Right ventricle myocardium inferior (tissue), 1 donor: ENCODE data around the gene SCRT2. TPM values are rescaled to one million over a fixed set of nuclear protein-coding genes. Genes with fewer than 3 reads are reported as not detected.
"Not testable (repeated sequence)": the region's sequence is repeated elsewhere in the genome, so short reads cannot be mapped to it uniquely, and the experiment has no call there.

Source experiments
- ATAC-seq: fragments of 200-7000 bp; cut with Tn5 transposase; one replicate; pipeline ENCODE4 v1.9.1; 2020; ENCODE audit warnings: mild to moderate bottlenecking, moderate library complexity
- DNase-seq: peaks from one replicate; pipeline ENCODE4 v3.0.0; 2021; ENCODE audit errors: missing footprints
- intact Hi-C: fragments of 100-400 bp; cut with DNase I; formaldehyde crosslinking; loops from one replicate; pipeline ENCODE4 v1.11.0; 2022
- total RNA-seq: library from RNA; stranded (reverse); fragmentation: NEBNext Ultra II Directional; extraction: Animal tissue kit (Norgen Biotek cat#: 25700); gene quantifications from one replicate; pipeline ENCODE4 v1.2.1, GENCODE V29; 2021
- donor health status: DM: no; HTN: yes; CAD: no; lungs with severe emphysema.

The SCRT2 gene
- total RNA-seq, 1 donor from 2014 or later: not detected

DNA sequence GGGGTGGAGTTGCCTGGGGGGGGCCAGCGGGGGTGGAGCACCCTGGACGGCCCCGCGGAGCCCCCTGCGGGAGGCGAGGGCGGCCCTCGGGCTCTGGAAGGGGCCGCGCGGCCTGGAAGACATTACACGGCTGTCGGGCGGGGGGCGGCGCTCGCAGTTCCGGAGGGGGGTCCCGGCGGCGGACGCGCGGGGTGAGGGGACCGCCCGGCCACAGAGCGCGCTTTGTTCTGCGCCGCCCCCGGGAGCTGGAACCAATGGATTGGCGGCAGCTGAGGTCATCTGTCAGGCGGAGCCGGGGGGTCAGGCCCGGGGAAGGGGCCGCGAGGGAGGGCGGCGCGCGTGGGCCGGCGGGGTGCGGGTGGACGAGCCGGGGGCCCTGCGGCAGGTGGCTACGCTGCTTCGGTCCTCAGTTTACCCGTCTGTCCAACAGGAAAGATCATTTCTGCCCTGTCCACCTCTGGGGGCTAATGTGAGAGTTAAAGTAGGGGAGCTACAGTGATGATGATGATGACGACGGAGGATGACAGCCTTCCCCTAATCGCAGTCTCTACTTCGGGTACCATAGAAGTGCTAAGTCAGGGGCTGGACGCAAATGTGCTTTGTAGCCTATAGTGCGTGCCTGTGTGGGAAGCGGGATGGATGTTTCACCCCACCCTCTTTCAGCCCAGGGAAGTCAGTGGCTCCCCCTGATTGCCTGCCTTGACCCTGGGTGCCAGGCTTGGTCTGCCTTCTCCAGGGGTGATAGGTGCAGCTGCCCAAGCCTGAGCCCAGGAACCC is 33.0 kb downstream of the SCRT2 start:
- peak; percentile 35 for ATAC-seq

GRCh38 chr20:642013-642397 is 33.6 kb downstream of the SCRT2 start:
- ATAC-seq, intact Hi-C loops: not testable (repeated sequence)

More for the DNA sequence above, 33.0 kb downstream of the SCRT2 start:
- intact Hi-C loops: no loop called here
- no peak for DNase-seq

DNA sequence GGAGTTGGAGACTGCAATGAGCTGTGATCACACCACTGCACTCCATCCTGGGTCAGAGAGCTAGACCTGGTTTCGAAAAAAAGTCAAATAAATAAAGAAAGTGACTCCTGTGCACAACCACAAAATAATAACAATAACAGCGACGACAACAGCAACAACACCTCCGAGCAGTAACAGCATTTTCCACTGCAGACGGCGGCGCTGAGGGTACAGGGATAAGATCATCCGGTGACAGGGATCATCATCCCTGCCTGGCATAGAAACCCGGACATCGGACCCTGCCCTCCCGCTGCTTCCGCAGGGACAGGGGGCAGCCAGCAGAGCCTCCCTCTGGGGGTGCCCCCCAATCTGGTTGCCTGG is 34.1 kb downstream of the SCRT2 start:
- ATAC-seq (no peak), DNase-seq (no peak)
- intact Hi-C loops: no loop called here

More at GRCh38 chr20:642013-642397, 33.6 kb downstream of the SCRT2 start:
- not testable (repeated sequence) for DNase-seq

DNA sequence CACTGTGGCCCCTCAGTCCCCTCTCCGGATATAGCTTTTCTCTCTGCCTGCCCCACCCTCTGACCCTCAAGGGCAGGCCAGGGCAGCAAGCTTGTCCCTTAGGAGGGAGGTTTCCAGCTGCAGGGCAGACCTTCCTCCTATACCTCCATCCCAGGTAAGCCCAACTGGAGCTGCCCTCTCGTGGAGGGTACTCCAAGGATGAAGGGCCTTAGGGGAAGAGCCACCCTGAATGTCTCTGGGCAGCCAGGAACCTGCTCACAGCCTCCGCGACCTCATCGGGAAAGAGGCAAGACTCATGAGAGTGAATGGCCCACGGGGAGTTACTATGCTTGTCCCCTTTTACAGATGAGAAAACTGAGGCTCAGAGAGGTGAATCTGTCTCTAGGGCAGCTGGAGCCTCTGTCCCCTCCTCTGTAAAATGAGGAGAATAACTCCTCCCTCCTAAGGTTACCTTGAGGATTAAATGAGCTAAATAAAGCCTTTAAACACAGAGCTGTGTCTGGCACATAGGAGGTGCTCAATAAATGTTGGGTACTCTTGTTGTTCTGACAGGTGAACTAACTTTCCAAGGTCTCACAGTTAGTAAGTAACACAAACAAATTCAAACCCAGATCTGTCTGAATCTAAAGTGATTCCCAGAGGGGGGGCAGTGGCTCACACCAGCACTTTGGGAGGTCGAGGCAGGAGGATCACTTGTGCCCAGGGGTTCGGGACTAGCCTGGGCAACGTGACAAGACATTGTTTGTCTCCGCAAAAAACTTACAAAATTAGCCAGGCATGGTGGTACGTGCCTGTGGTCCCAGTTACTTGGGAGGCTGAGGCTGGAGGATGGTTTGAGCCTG is 34.7 kb downstream of the SCRT2 start:
- ATAC-seq (no peak), DNase-seq (no peak)
- intact Hi-C loops: no loop called here

DNA sequence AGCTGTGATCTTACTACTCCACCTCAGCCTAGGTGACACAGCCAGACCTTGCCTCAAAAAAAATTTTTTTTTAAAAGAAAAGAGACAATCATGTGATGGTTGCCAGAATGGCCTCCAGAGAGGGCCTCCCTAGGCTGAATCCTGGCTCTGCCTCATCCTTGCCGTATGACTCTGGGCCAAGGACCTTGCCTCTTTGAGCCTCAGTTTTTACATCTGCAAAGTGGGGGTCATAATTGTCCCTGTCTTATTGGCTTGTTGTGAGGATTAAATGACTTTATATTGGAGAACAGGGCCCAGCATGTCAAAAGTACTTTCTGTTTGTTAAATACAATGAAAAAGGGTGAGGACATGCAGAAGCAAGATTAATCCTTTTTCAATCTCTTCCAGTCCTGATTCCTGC is 37.0 kb downstream of the SCRT2 start:
- intact Hi-C loops: no loop called here
- ATAC-seq (no peak), DNase-seq (no peak)

- no peak for DNase-seq
- intact Hi-C loops: no loop called here
- ATAC-seq: no peak
These were observed 38.0 kb downstream of the SCRT2 start for GRCh38 chr20:637559-637958.

GRCh38 chr20:635893-636338 is 39.7 kb downstream of the SCRT2 start:
- ATAC-seq: no peak

GRCh38 chr20:635028-635892 is 40.3 kb downstream of the SCRT2 start:
- ATAC-seq (no peak), DNase-seq (no peak)
- intact Hi-C loops: no loop called here

More at GRCh38 chr20:635893-636338, 39.7 kb downstream of the SCRT2 start:
- DNase-seq: no peak
- intact Hi-C loops: no loop called here

- intact Hi-C loops: no loop called here
- DNase-seq: no peak
- ATAC-seq: no peak
These were observed 41.3 kb downstream of the SCRT2 start for GRCh38 chr20:634148-634925.

GRCh38 chr20:631101-631500 is 44.5 kb downstream of the SCRT2 start:
- ATAC-seq: no peak
- intact Hi-C loops: no loop called here

DNA sequence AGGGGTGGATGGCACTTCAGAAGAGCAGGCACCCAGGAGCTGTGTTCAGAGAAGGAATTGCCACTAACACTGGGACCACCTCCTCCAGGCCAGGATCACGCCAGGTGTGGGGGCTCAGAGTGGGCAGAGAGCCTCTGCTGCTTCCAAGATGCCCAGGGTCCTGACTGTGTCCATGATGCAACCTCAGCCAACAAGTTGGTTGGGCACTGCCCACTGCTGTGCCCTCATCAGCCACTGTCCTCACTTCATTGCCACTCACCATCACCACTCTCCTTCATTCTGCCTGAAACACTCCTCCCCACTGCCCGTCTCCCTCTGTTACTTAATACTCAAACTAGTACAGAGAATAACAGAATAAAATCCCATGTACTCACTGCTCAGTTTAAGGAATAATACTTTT is 49.0 kb downstream of the SCRT2 start:
- ATAC-seq: no peak
- intact Hi-C loops: no loop called here

More at GRCh38 chr20:631101-631500, 44.5 kb downstream of the SCRT2 start:
- no peak for DNase-seq

DNA sequence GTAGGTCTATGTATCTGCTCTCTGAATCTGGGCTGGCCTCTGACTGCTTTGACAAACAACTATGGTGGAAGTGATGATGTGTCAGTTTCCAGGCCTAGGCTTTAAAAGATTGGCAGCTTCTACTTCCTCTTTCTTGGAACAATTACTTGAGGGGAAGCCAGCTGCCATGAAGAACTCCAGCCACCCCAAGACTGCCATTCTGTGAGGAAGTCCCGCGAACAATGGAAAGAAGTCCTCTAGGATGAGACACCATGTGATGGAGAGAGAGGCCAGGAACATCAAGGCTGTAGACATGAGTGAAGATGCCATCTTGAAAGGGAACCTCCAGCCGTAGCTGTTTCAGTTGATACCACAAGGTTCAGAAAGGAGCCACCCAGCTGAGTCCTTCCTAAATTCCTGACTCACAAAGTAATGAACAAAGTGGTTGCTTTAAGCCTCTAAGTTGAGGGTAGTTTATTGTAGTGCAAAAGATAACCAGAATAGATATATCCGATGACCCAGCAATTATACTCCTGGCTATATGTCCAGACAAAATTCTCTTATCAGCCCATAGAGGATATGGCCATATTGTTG is 50.2 kb downstream of the SCRT2 start:
- intact Hi-C loops: no loop called here
- DNase-seq (no peak), ATAC-seq (no peak)

More for the DNA sequence above, 49.0 kb downstream of the SCRT2 start:
- DNase-seq: no peak

- DNase-seq (no peak), ATAC-seq (no peak)
- intact Hi-C loops: no loop called here
These were observed 51.9 kb downstream of the SCRT2 start for GRCh38 chr20:623704-624103.

- no peak for DNase-seq
- intact Hi-C loops: no loop called here
- no peak for ATAC-seq
These were observed 52.6 kb downstream of the SCRT2 start for GRCh38 chr20:623021-623420.

DNA sequence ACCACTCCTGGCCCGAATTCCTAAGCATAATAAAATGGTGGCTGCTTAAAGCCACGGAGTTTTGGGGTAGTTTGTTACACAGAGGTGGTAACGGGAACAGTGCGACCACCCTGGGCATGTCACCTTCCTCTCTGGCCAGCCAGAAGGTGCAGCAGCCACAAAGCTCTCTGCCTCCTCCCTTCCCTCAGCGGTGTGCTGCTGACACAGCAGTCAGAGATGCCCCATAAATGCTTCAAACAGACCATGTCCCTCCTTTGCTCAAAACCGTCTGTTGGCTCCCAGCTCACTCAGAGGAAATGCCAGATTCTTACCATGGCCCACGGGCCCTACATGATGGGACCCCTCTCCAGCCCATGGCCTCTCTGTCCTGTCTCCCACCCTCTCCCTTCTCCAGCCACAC is 53.4 kb downstream of the SCRT2 start:
- ATAC-seq: no peak
- intact Hi-C loops: no loop called here
- DNase-seq: no peak

DNA sequence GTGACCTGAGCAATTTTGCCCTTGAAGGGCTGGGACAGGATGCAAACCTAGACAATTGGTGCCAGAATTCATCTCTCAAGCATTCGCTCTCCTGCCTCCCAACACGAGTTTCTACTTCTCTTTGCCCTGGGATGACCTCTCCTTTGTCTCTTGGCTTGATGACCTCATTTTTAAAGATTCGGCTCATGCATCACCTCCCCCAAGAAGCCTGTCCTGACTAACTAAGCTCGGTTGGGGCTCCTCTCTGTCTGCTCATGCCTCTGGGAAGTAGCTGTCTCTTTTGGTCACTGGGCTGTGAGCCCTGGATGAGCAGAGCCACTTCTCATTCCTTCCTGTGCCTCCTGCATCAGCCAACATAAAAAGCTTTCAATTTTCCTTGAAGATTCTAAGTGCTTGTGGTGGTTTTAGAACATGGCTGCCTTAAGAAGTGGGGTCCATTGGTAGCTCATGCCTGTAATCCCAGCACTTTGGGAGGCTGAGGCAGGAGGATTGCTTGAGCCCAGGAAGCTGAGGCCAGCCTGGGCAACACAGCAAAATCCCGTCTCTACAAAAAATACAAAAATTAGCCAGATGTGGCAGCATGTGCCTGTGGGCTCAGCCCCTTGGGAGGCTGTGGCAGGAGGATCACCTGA is 54.4 kb downstream of the SCRT2 start:
- DNase-seq (no peak), ATAC-seq (no peak)
- intact Hi-C loops: no loop called here

GRCh38 chr20:620246-620645 is 55.4 kb downstream of the SCRT2 start:
- ATAC-seq (no peak), DNase-seq (no peak)
- intact Hi-C loops: no loop called here
